Measurements from ENCODE around the gene TRHDE.

The TRHDE gene

GRCh38 chr12:72272091-72272661 lies at the start of gene TRHDE:
Gene TRHDE, plus strand, starts transcription at chr12:72272370. Its CDS starts 274 bp downstream, at chr12:72272644.
- peak; percentile 47 for DNase-seq (ENCODE audit: low read depth)
- TF ChIP-seq CTCF (conservative IDR thresholded peaks at IDR 0.05; ENCODE audit: low read length), result no peak
- peak within 1 kb of the TSS; percentile 71 for H3K4me3 ChIP-seq (ENCODE audit: low read length)

GRCh38 chr12:72226510-72226909 lies 45.7 kb upstream of the TRHDE start:
- TF ChIP-seq CTCF (conservative IDR thresholded peaks at IDR 0.05; ENCODE audit: low read length), result no peak
- DNase-seq (ENCODE audit: low read depth), result no peak

GRCh38 chr12:72228424-72228823 lies 43.7 kb upstream of the TRHDE start:
- no peak for TF ChIP-seq CTCF (conservative IDR thresholded peaks at IDR 0.05; ENCODE audit: low read length)
- DNase-seq (ENCODE audit: low read depth), result no peak
- H3K4me3 ChIP-seq (ENCODE audit: low read length), result no peak overlapping the region

More at GRCh38 chr12:72226510-72226909, 45.7 kb upstream of the TRHDE start:
- no peak overlapping the region for H3K4me3 ChIP-seq (ENCODE audit: low read length)

GRCh38 chr12:72230589-72230988 lies 41.6 kb upstream of the TRHDE start:
- no peak overlapping the region for H3K4me3 ChIP-seq (ENCODE audit: low read length)
- TF ChIP-seq CTCF (conservative IDR thresholded peaks at IDR 0.05; ENCODE audit: low read length), result no peak
- peak; percentile 6 for DNase-seq (ENCODE audit: low read depth)

GRCh38 chr12:72234886-72235285 lies 37.3 kb upstream of the TRHDE start:
- no peak overlapping the region for H3K4me3 ChIP-seq (ENCODE audit: low read length)
- TF ChIP-seq CTCF (conservative IDR thresholded peaks at IDR 0.05; ENCODE audit: low read length), result no peak
- no peak for DNase-seq (ENCODE audit: low read depth)

- DNase-seq (ENCODE audit: low read depth), result peak; percentile 18
- TF ChIP-seq CTCF (conservative IDR thresholded peaks at IDR 0.05; ENCODE audit: low read length), result no peak
- no peak overlapping the region for H3K4me3 ChIP-seq (ENCODE audit: low read length)
These were observed 36.0 kb upstream of the TRHDE start for GRCh38 chr12:72236071-72236705.

GRCh38 chr12:72241552-72241951 lies 30.6 kb upstream of the TRHDE start:
- no peak for TF ChIP-seq CTCF (conservative IDR thresholded peaks at IDR 0.05; ENCODE audit: low read length)
- H3K4me3 ChIP-seq (ENCODE audit: low read length), result no peak overlapping the region
- no peak for DNase-seq (ENCODE audit: low read depth)
